ENCODE measurements around the gene MGAT4C. TPM values are rescaled to one million over a fixed set of nuclear protein-coding genes. Genes with fewer than 3 reads are reported as not detected.

MGAT4C gene
- total RNA-seq, 1 donor from 2014 or later = 1.0 TPM

GRCh38 chr12:86261578-86261977 lies 5.4 kb upstream of the MGAT4C start:
- Histone ChIP-seq H3K4me1 (ENCODE audit: control insufficient read depth in 3 of 3, insufficient read depth in 3 of 3, low read length in 3 of 3) (no peaks in the 10 kb centered on the region), H3K36me3 (ENCODE audit: control insufficient read depth in 3 of 3, insufficient read depth in 3 of 3, low read length in 3 of 3) (no peaks in the 10 kb centered on the region), H3K9me3 (ENCODE audit: control insufficient read depth in 3 of 3, low read length in 3 of 3) (no peaks in the 10 kb centered on the region), H3K9ac (ENCODE audit: low read depth in 1 of 3, low read length in 3 of 3) (no peak overlapping the region), H3K27me3 (ENCODE audit: control insufficient read depth in 3 of 3, insufficient read depth in 3 of 3, low read length in 3 of 3) (no peaks in the 10 kb centered on the region), H3K4me3 (ENCODE audit: low read length in 3 of 3) (no peak overlapping the region), H3K27ac (ENCODE audit: low read depth, low read length) (no peak overlapping the region)

GRCh38 chr12:86261142-86261541 lies 5.0 kb upstream of the MGAT4C start:
- H3K9ac ChIP-seq (ENCODE audit: low read depth in 1 of 3, low read length in 3 of 3) = no peak overlapping the region
- no peaks in the 10 kb centered on the region for H3K9me3 ChIP-seq (ENCODE audit: control insufficient read depth in 3 of 3, low read length in 3 of 3)
- no peak overlapping the region for H3K27ac ChIP-seq (ENCODE audit: low read depth, low read length)
- no peak overlapping the region for H3K4me3 ChIP-seq (ENCODE audit: low read length in 3 of 3)
- no peaks in the 10 kb centered on the region for H3K4me1 ChIP-seq (ENCODE audit: control insufficient read depth in 3 of 3, insufficient read depth in 3 of 3, low read length in 3 of 3)
- H3K36me3 ChIP-seq (ENCODE audit: control insufficient read depth in 3 of 3, insufficient read depth in 3 of 3, low read length in 3 of 3) = no peaks in the 10 kb centered on the region
- H3K27me3 ChIP-seq (ENCODE audit: control insufficient read depth in 3 of 3, insufficient read depth in 3 of 3, low read length in 3 of 3) = no peaks in the 10 kb centered on the region

GRCh38 chr12:86260183-86260582 lies 4.0 kb upstream of the MGAT4C start:
- H3K36me3 ChIP-seq (ENCODE audit: control insufficient read depth in 3 of 3, insufficient read depth in 3 of 3, low read length in 3 of 3) = no peaks in the 10 kb centered on the region
- no peak overlapping the region for H3K27ac ChIP-seq (ENCODE audit: low read depth, low read length)
- H3K27me3 ChIP-seq (ENCODE audit: control insufficient read depth in 3 of 3, insufficient read depth in 3 of 3, low read length in 3 of 3) = no peaks in the 10 kb centered on the region
- H3K4me3 ChIP-seq (ENCODE audit: low read length in 3 of 3) = no peak overlapping the region
- H3K9me3 ChIP-seq (ENCODE audit: control insufficient read depth in 3 of 3, low read length in 3 of 3) = no peaks in the 10 kb centered on the region
- no peak overlapping the region for H3K9ac ChIP-seq (ENCODE audit: low read depth in 1 of 3, low read length in 3 of 3)
- H3K4me1 ChIP-seq (ENCODE audit: control insufficient read depth in 3 of 3, insufficient read depth in 3 of 3, low read length in 3 of 3) = no peaks in the 10 kb centered on the region

GRCh38 chr12:86257134-86257533 lies 943 bp upstream of the MGAT4C start:
- no peaks in the 10 kb centered on the region for H3K27me3 ChIP-seq (ENCODE audit: control insufficient read depth in 3 of 3, insufficient read depth in 3 of 3, low read length in 3 of 3)
- no peaks in the 10 kb centered on the region for H3K9me3 ChIP-seq (ENCODE audit: control insufficient read depth in 3 of 3, low read length in 3 of 3)
- H3K27ac ChIP-seq (ENCODE audit: low read depth, low read length) = no peak overlapping the region
- no peaks in the 10 kb centered on the region for H3K4me1 ChIP-seq (ENCODE audit: control insufficient read depth in 3 of 3, insufficient read depth in 3 of 3, low read length in 3 of 3)
- no peak overlapping the region for H3K9ac ChIP-seq (ENCODE audit: low read depth in 1 of 3, low read length in 3 of 3)
- no peak overlapping the region for H3K4me3 ChIP-seq (ENCODE audit: low read length in 3 of 3)
- no peaks in the 10 kb centered on the region for H3K36me3 ChIP-seq (ENCODE audit: control insufficient read depth in 3 of 3, insufficient read depth in 3 of 3, low read length in 3 of 3)

- Histone ChIP-seq H3K4me1 (ENCODE audit: control insufficient read depth in 3 of 3, insufficient read depth in 3 of 3, low read length in 3 of 3) (no peaks in the 10 kb centered on the region), H3K9ac (ENCODE audit: low read depth in 1 of 3, low read length in 3 of 3) (no peak overlapping the region), H3K27ac (ENCODE audit: low read depth, low read length) (no peak overlapping the region), H3K27me3 (ENCODE audit: control insufficient read depth in 3 of 3, insufficient read depth in 3 of 3, low read length in 3 of 3) (no peaks in the 10 kb centered on the region), H3K9me3 (ENCODE audit: control insufficient read depth in 3 of 3, low read length in 3 of 3) (no peaks in the 10 kb centered on the region), H3K36me3 (ENCODE audit: control insufficient read depth in 3 of 3, insufficient read depth in 3 of 3, low read length in 3 of 3) (no peaks in the 10 kb centered on the region), H3K4me3 (ENCODE audit: low read length in 3 of 3) (no peak overlapping the region)
These were observed 1.6 kb downstream of the MGAT4C start for GRCh38 chr12:86254399-86255107.

- Histone ChIP-seq H3K4me1 (ENCODE audit: control insufficient read depth in 3 of 3, insufficient read depth in 3 of 3, low read length in 3 of 3) (no peaks in the 10 kb centered on the region), H3K27ac (ENCODE audit: low read depth, low read length) (no peak overlapping the region), H3K36me3 (ENCODE audit: control insufficient read depth in 3 of 3, insufficient read depth in 3 of 3, low read length in 3 of 3) (no peaks in the 10 kb centered on the region), H3K27me3 (ENCODE audit: control insufficient read depth in 3 of 3, insufficient read depth in 3 of 3, low read length in 3 of 3) (no peaks in the 10 kb centered on the region), H3K4me3 (ENCODE audit: low read length in 3 of 3) (no peak overlapping the region), H3K9ac (ENCODE audit: low read depth in 1 of 3, low read length in 3 of 3) (no peak overlapping the region), H3K9me3 (ENCODE audit: control insufficient read depth in 3 of 3, low read length in 3 of 3) (no peaks in the 10 kb centered on the region)
These were observed 6.3 kb downstream of the MGAT4C start for GRCh38 chr12:86249851-86250250.

GRCh38 chr12:86249276-86249675 lies 6.9 kb downstream of the MGAT4C start:
- Histone ChIP-seq H3K27ac (ENCODE audit: low read depth, low read length) (no peak overlapping the region), H3K4me1 (ENCODE audit: control insufficient read depth in 3 of 3, insufficient read depth in 3 of 3, low read length in 3 of 3) (no peaks in the 10 kb centered on the region), H3K4me3 (ENCODE audit: low read length in 3 of 3) (no peak overlapping the region), H3K27me3 (ENCODE audit: control insufficient read depth in 3 of 3, insufficient read depth in 3 of 3, low read length in 3 of 3) (no peaks in the 10 kb centered on the region), H3K36me3 (ENCODE audit: control insufficient read depth in 3 of 3, insufficient read depth in 3 of 3, low read length in 3 of 3) (no peaks in the 10 kb centered on the region), H3K9me3 (ENCODE audit: control insufficient read depth in 3 of 3, low read length in 3 of 3) (no peaks in the 10 kb centered on the region), H3K9ac (ENCODE audit: low read depth in 1 of 3, low read length in 3 of 3) (no peak overlapping the region)

GRCh38 chr12:86247871-86248270 lies 8.3 kb downstream of the MGAT4C start:
- Histone ChIP-seq H3K36me3 (ENCODE audit: control insufficient read depth in 3 of 3, insufficient read depth in 3 of 3, low read length in 3 of 3) (no peaks in the 10 kb centered on the region), H3K27ac (ENCODE audit: low read depth, low read length) (no peak overlapping the region), H3K4me3 (ENCODE audit: low read length in 3 of 3) (no peak overlapping the region), H3K4me1 (ENCODE audit: control insufficient read depth in 3 of 3, insufficient read depth in 3 of 3, low read length in 3 of 3) (no peaks in the 10 kb centered on the region), H3K9ac (ENCODE audit: low read depth in 1 of 3, low read length in 3 of 3) (no peak overlapping the region), H3K27me3 (ENCODE audit: control insufficient read depth in 3 of 3, insufficient read depth in 3 of 3, low read length in 3 of 3) (no peaks in the 10 kb centered on the region), H3K9me3 (ENCODE audit: control insufficient read depth in 3 of 3, low read length in 3 of 3) (no peaks in the 10 kb centered on the region)

GRCh38 chr12:86241600-86241999 lies 14.6 kb downstream of the MGAT4C start:
- no peak overlapping the region for H3K4me3 ChIP-seq (ENCODE audit: low read length in 3 of 3)
- H3K4me1 ChIP-seq (ENCODE audit: control insufficient read depth in 3 of 3, insufficient read depth in 3 of 3, low read length in 3 of 3) = no peaks in the 10 kb centered on the region
- H3K9ac ChIP-seq (ENCODE audit: low read depth in 1 of 3, low read length in 3 of 3) = no peak overlapping the region
- H3K9me3 ChIP-seq (ENCODE audit: control insufficient read depth in 3 of 3, low read length in 3 of 3) = no peaks in the 10 kb centered on the region
- no peak overlapping the region for H3K27ac ChIP-seq (ENCODE audit: low read depth, low read length)
- H3K36me3 ChIP-seq (ENCODE audit: control insufficient read depth in 3 of 3, insufficient read depth in 3 of 3, low read length in 3 of 3) = no peaks in the 10 kb centered on the region
- no peaks in the 10 kb centered on the region for H3K27me3 ChIP-seq (ENCODE audit: control insufficient read depth in 3 of 3, insufficient read depth in 3 of 3, low read length in 3 of 3)

GRCh38 chr12:86234316-86234855 lies 21.8 kb downstream of the MGAT4C start:
- Histone ChIP-seq H3K36me3 (ENCODE audit: control insufficient read depth in 3 of 3, insufficient read depth in 3 of 3, low read length in 3 of 3) (no peaks in the 10 kb centered on the region), H3K4me3 (ENCODE audit: low read length in 3 of 3) (no peak overlapping the region), H3K9me3 (ENCODE audit: control insufficient read depth in 3 of 3, low read length in 3 of 3) (no peaks in the 10 kb centered on the region), H3K9ac (ENCODE audit: low read depth in 1 of 3, low read length in 3 of 3) (no peak overlapping the region), H3K27ac (ENCODE audit: low read depth, low read length) (no peak overlapping the region), H3K27me3 (ENCODE audit: control insufficient read depth in 3 of 3, insufficient read depth in 3 of 3, low read length in 3 of 3) (no peaks in the 10 kb centered on the region), H3K4me1 (ENCODE audit: control insufficient read depth in 3 of 3, insufficient read depth in 3 of 3, low read length in 3 of 3) (no peaks in the 10 kb centered on the region)
